Activated T-helper 17 cell treated with anti-CD3 and anti-CD28 coated beads, Interleukin-2, amount 50 U/mL, for 72 hours (primary cell): ENCODE data around the gene ZNF586. TPM values are rescaled to one million over a fixed set of nuclear protein-coding genes. Genes with fewer than 3 reads are reported as not detected.
"Not testable (repeated sequence)": the region's sequence is repeated elsewhere in the genome, so short reads cannot be mapped to it uniquely, and the experiment has no call there.

ENCODE experiments used
- ATAC-seq: fragments of 150-1000 bp; cut with Tn5 transposase; replicated peaks from 2 replicates; pipeline ENCODE4 v1.10.0; 2021; ENCODE audit warnings: mild to moderate bottlenecking, moderate library complexity
- H3K27ac Mint-ChIP-seq: one replicate; pipeline ENCODE4 v1.8.0; 2022; ENCODE audit warnings: mixed read lengths
- H3K27me3 Mint-ChIP-seq: one replicate; pipeline ENCODE4 v1.8.0; 2022; ENCODE audit warnings: mixed read lengths
- H3K36me3 Mint-ChIP-seq: one replicate; pipeline ENCODE4 v1.8.0; 2022; ENCODE audit warnings: low read depth, mild to moderate bottlenecking, mixed read lengths
- H3K4me1 Mint-ChIP-seq: one replicate; pipeline ENCODE4 v1.8.0; 2022; ENCODE audit warnings: mixed read lengths
- H3K4me3 Mint-ChIP-seq: one replicate; pipeline ENCODE4 v1.8.0; 2022; ENCODE audit warnings: mild to moderate bottlenecking, mixed read lengths
- H3K9me3 Mint-ChIP-seq: one replicate; pipeline ENCODE4 v1.8.0; 2022; ENCODE audit warnings: mixed read lengths
- total RNA-seq, 2 donors: library from RNA; stranded (reverse); gene quantifications; one replicate each; pipeline ENCODE4 v1.2.3, GENCODE V29; 2022

Gene ZNF586
- total RNA-seq, 2 donors from 2014 or later, result 16.0 to 21.0 TPM

GRCh38 chr19:57823608-57824007 lies 54.1 kb downstream of the ZNF586 start:
- H3K9me3 Mint-ChIP-seq, H3K4me3 Mint-ChIP-seq, ATAC-seq, H3K27ac Mint-ChIP-seq, H3K27me3 Mint-ChIP-seq: not testable (repeated sequence)
- peaks cover 22% of the 10 kb centered on the region for H3K4me1 Mint-ChIP-seq
- peaks cover 75% of the 10 kb centered on the region for H3K36me3 Mint-ChIP-seq

GRCh38 chr19:57825511-57825910 lies 56.0 kb downstream of the ZNF586 start:
- Mint-ChIP-seq H3K4me3 (no peak overlapping the region), H3K9me3 (no peaks in the 10 kb centered on the region), H3K4me1 (peaks cover 18% of the 10 kb centered on the region), H3K27ac (no peak overlapping the region), H3K36me3 (peaks cover 81% of the 10 kb centered on the region), H3K27me3 (no peaks in the 10 kb centered on the region)
- no peak for ATAC-seq

- Mint-ChIP-seq H3K9me3 (no peaks in the 10 kb centered on the region), H3K36me3 (peaks cover 65% of the 10 kb centered on the region), H3K4me1 (peaks cover 3% of the 10 kb centered on the region), H3K27ac (peak overlapping the region; percentile 34), H3K27me3 (no peaks in the 10 kb centered on the region), H3K4me3 (no peak overlapping the region)
- no peak for ATAC-seq
Measured at GRCh38 chr19:57829316-57829715, 59.8 kb downstream of the ZNF586 start.

GRCh38 chr19:57830071-57830602 lies 60.7 kb downstream of the ZNF586 start, which contains the start of gene ZNF587B:
TSS of gene ZNF587B (plus strand) at chr19:57830299. CDS start at chr19:57830529, 230 bp downstream.
- Mint-ChIP-seq H3K4me1 (peaks cover 3% of the 10 kb centered on the region), H3K36me3 (peaks cover 59% of the 10 kb centered on the region), H3K27ac (peak within 1 kb of the TSS; percentile 34), H3K4me3 (no peak within 1 kb of the TSS), H3K9me3 (no peaks in the 10 kb centered on the region), H3K27me3 (no peaks in the 10 kb centered on the region)
- no peak for ATAC-seq

Other genes starting within 250 kb of the ZNF586 start
- 1 to 10 TPM; 3.2 to 4.9 TPM for gene ZNF549, start 242.3 kb upstream of the ZNF586 start, total RNA-seq
- gene ZNF550, start 209.8 kb upstream of the ZNF586 start, total RNA-seq, result 1 to 10 TPM; 8.9 to 10.0 TPM
- gene ZNF416, start 190.8 kb upstream of the ZNF586 start, total RNA-seq, result 1 to 10 TPM; 2.2 to 2.4 TPM
- 1 to 10 TPM; 2.5 to 3.2 TPM for gene ZIK1, start 185.5 kb upstream of the ZNF586 start, total RNA-seq
- 1 to 10 TPM; 6.0 to 9.9 TPM for gene ZNF530, start 169.8 kb upstream of the ZNF586 start, total RNA-seq
- gene ZNF134, start 155.4 kb upstream of the ZNF586 start, total RNA-seq, result 10 to 100 TPM in 1 of 2 donors, 1 to 10 TPM in 1; 5.7 to 11.2 TPM
- gene ZNF211, start 136.5 kb upstream of the ZNF586 start, total RNA-seq, result 10 to 100 TPM in 1 of 2 donors, 1 to 10 TPM in 1; 8.4 to 14.0 TPM
- gene ZSCAN4, start 100.7 kb upstream of the ZNF586 start, total RNA-seq, result not detected
- 10 to 100 TPM in 1 of 2 donors, 1 to 10 TPM in 1; 7.1 to 10.8 TPM for gene ZNF551, start 87.7 kb upstream of the ZNF586 start, total RNA-seq
- 1 to 10 TPM in 1 of 2 donors, under 1 TPM in 1; 0.35 to 5.6 TPM for gene ZNF154, start 60.5 kb upstream of the ZNF586 start, total RNA-seq
- gene ZNF671, start 42.1 kb upstream of the ZNF586 start, total RNA-seq, result 10 to 100 TPM in 1 of 2 donors, 1 to 10 TPM in 1; 5.9 to 11.5 TPM
- gene ZNF776, start 22.9 kb upstream of the ZNF586 start, total RNA-seq, result 10 to 100 TPM in 1 of 2 donors, 1 to 10 TPM in 1; 7.9 to 11.8 TPM
- 1 to 10 TPM; 6.0 to 7.5 TPM for gene ZNF552, start 45.2 kb downstream of the ZNF586 start, total RNA-seq
- 10 to 100 TPM; 16.8 to 20.6 TPM for gene ZNF587B, start 60.6 kb downstream of the ZNF586 start, total RNA-seq
- gene ZNF587, start 80.2 kb downstream of the ZNF586 start, total RNA-seq, result 10 to 100 TPM; 33.7 to 37.3 TPM
- gene ZNF814, start 119.4 kb downstream of the ZNF586 start, total RNA-seq, result 10 to 100 TPM; 16.2 to 21.5 TPM
- 10 to 100 TPM; 15.4 to 26.3 TPM for gene ZNF417, start 146.9 kb downstream of the ZNF586 start, total RNA-seq
- gene ZNF418, start 165.7 kb downstream of the ZNF586 start, total RNA-seq, result 1 to 10 TPM; 1.0 to 6.7 TPM
- gene ZNF256, start 178.0 kb downstream of the ZNF586 start, total RNA-seq, result 1 to 10 TPM; 4.3 to 7.8 TPM
- under 1 TPM in 1 of 2 donors, not detected in 1; 0.29 TPM for gene C19orf18, start 204.9 kb downstream of the ZNF586 start, total RNA-seq
- 1 to 10 TPM; 4.4 to 5.1 TPM for gene ZNF606, start 233.1 kb downstream of the ZNF586 start, total RNA-seq